ENCODE results near the gene RRM2. TPM values are rescaled to one million over a fixed set of nuclear protein-coding genes. Genes with fewer than 3 reads are reported as not detected.

RRM2 gene
- polyA plus RNA-seq, 1 donor (not counting 4 experiments of a cell fraction or from before 2014, with no cell fraction given) = 25.7 TPM

- Histone ChIP-seq H3K9ac (ENCODE audit: control insufficient read depth, extremely low read depth, insufficient read depth, low read length) (no peak overlapping the region), H3K27me3 (ENCODE audit: control insufficient read depth, extremely low read depth, insufficient read depth, low read length) (peaks cover 9% of the 10 kb centered on the region), H3K27ac (ENCODE audit: control insufficient read depth, insufficient read depth, low read length) (no peak overlapping the region), H3K4me1 (ENCODE audit: control insufficient read depth, extremely low read depth, insufficient read depth, low read length) (peaks cover 26% of the 10 kb centered on the region), H3K4me2 (ENCODE audit: control insufficient read depth, extremely low read depth, insufficient read depth, low read depth, low read length) (no peak overlapping the region), H4K20me1 (ENCODE audit: control insufficient read depth, extremely low read depth, insufficient read depth, low read length) (no peaks in the 10 kb centered on the region), H3K79me2 (ENCODE audit: control insufficient read depth, insufficient read depth, low read length) (no peaks in the 10 kb centered on the region), H3K9me1 (ENCODE audit: control insufficient read depth, extremely low read depth, insufficient read depth, low read length) (no peaks in the 10 kb centered on the region), H3K36me3 (ENCODE audit: control insufficient read depth in 2 of 2, extremely low read depth in 1 of 2, insufficient read depth in 2 of 2, low read length in 2 of 2) (no peaks in the 10 kb centered on the region), H2AFZ (ENCODE audit: control insufficient read depth, low read length) (no peak overlapping the region), H3K9me3 (ENCODE audit: control insufficient read depth, low read depth, low read length) (no peaks in the 10 kb centered on the region), H3K4me3 (ENCODE audit: control insufficient read depth in 2 of 3, extremely low read depth in 1 of 3, insufficient read depth in 2 of 3, low read depth in 1 of 3, low read length in 3 of 3) (no peak overlapping the region)
- no peak for TF ChIP-seq EZH2 (IDR thresholded peaks at IDR 0.05; ENCODE audit: low read length)
- no peak for TF ChIP-seq CTCF (optimal IDR thresholded peaks at IDR 0.05 in 1 of 3, IDR thresholded peaks at IDR 0.05 in 1 of 3, conservative IDR thresholded peaks at IDR 0.05 in 1 of 3; ENCODE audit: extremely low read depth in 1 of 3, insufficient read depth in 2 of 3, low read length in 3 of 3)
- FAIRE-seq (no peak), DNase-seq (ENCODE audit: low read depth, low spot score) (no peak)
- dilution Hi-C loops (cut with MboI; ENCODE audit: extremely low pct_ligation_motif_present, low sequenced_read_pairs) = no loop called here
Observed at GRCh38 chr2:10094271-10094814, 28.2 kb upstream of the RRM2 start.

- no peaks in the 10 kb centered on the region for H3K9me1 ChIP-seq (ENCODE audit: control insufficient read depth, extremely low read depth, insufficient read depth, low read length)
- no peaks in the 10 kb centered on the region for H3K9me3 ChIP-seq (ENCODE audit: control insufficient read depth, low read depth, low read length)
- H2AFZ ChIP-seq (ENCODE audit: control insufficient read depth, low read length) = peak overlapping the region; percentile 20
- peaks cover 26% of the 10 kb centered on the region for H3K4me1 ChIP-seq (ENCODE audit: control insufficient read depth, extremely low read depth, insufficient read depth, low read length)
- no peak overlapping the region for H3K4me3 ChIP-seq (ENCODE audit: control insufficient read depth in 2 of 3, extremely low read depth in 1 of 3, insufficient read depth in 2 of 3, low read depth in 1 of 3, low read length in 3 of 3)
- H3K36me3 ChIP-seq (ENCODE audit: control insufficient read depth in 2 of 2, extremely low read depth in 1 of 2, insufficient read depth in 2 of 2, low read length in 2 of 2) = no peaks in the 10 kb centered on the region
- H3K27ac ChIP-seq (ENCODE audit: control insufficient read depth, insufficient read depth, low read length) = no peak overlapping the region
- no peak for TF ChIP-seq EZH2 (IDR thresholded peaks at IDR 0.05; ENCODE audit: low read length)
- TF ChIP-seq CTCF (optimal IDR thresholded peaks at IDR 0.05 in 1 of 3, IDR thresholded peaks at IDR 0.05 in 1 of 3, conservative IDR thresholded peaks at IDR 0.05 in 1 of 3; ENCODE audit: extremely low read depth in 1 of 3, insufficient read depth in 2 of 3, low read length in 3 of 3) = no peak
- FAIRE-seq (no peak), DNase-seq (ENCODE audit: low read depth, low spot score) (no peak)
- no peak overlapping the region for H3K9ac ChIP-seq (ENCODE audit: control insufficient read depth, extremely low read depth, insufficient read depth, low read length)
- peaks cover 9% of the 10 kb centered on the region for H3K27me3 ChIP-seq (ENCODE audit: control insufficient read depth, extremely low read depth, insufficient read depth, low read length)
- no peaks in the 10 kb centered on the region for H4K20me1 ChIP-seq (ENCODE audit: control insufficient read depth, extremely low read depth, insufficient read depth, low read length)
- H3K4me2 ChIP-seq (ENCODE audit: control insufficient read depth, extremely low read depth, insufficient read depth, low read depth, low read length) = peak overlapping the region; percentile 16
- dilution Hi-C loops (cut with MboI; ENCODE audit: extremely low pct_ligation_motif_present, low sequenced_read_pairs) = no loop called here
- H3K79me2 ChIP-seq (ENCODE audit: control insufficient read depth, insufficient read depth, low read length) = no peaks in the 10 kb centered on the region
Observed at GRCh38 chr2:10095175-10095574, 27.4 kb upstream of the RRM2 start.
